Stimulated activated CD4-positive, alpha-beta T cell treated with anti-CD3 and anti-CD28 coated beads, Interleukin-2, amount 100 ng/mL, for 48 hours (primary cell): ENCODE measurements around the gene KIAA1671.

Experiments used
- DNase-seq, 2 donors: peaks; one replicate each; pipeline ENCODE4 v3.0.0-alpha.2; 2020

The KIAA1671 gene

GRCh38 chr22:25096638-25097405 is 144.3 kb downstream of the KIAA1671 start:
- DNase-seq = no peak

- no peak for DNase-seq
These were observed 146.0 kb downstream of the KIAA1671 start for GRCh38 chr22:25098445-25099081.

GRCh38 chr22:25099202-25099601 is 146.7 kb downstream of the KIAA1671 start:
- no peak for DNase-seq

GRCh38 chr22:25100402-25100801 is 147.9 kb downstream of the KIAA1671 start:
- no peak for DNase-seq

GRCh38 chr22:25100948-25101347 is 148.4 kb downstream of the KIAA1671 start:
- no peak for DNase-seq

GRCh38 chr22:25101501-25101900 is 149.0 kb downstream of the KIAA1671 start:
- no peak for DNase-seq

- DNase-seq = no peak
These were observed 149.5 kb downstream of the KIAA1671 start for GRCh38 chr22:25101986-25102385.

GRCh38 chr22:25102722-25103121 is 150.2 kb downstream of the KIAA1671 start:
- DNase-seq = no peak

GRCh38 chr22:25104367-25104766 is 151.9 kb downstream of the KIAA1671 start:
- DNase-seq = no peak

GRCh38 chr22:25105817-25106650 is 153.5 kb downstream of the KIAA1671 start:
- no peak for DNase-seq

GRCh38 chr22:25109878-25110595 is 157.5 kb downstream of the KIAA1671 start:
- no peak for DNase-seq

GRCh38 chr22:25110596-25110845 is 158.0 kb downstream of the KIAA1671 start:
- no peak for DNase-seq

GRCh38 chr22:25110846-25111578 is 158.5 kb downstream of the KIAA1671 start:
- peak; percentile 15 to 29 for DNase-seq

- DNase-seq = no peak
These were observed 159.3 kb downstream of the KIAA1671 start for GRCh38 chr22:25111579-25112517.

GRCh38 chr22:25112538-25113253 is 160.2 kb downstream of the KIAA1671 start:
- no peak for DNase-seq

- no peak for DNase-seq
These were observed 160.8 kb downstream of the KIAA1671 start for GRCh38 chr22:25113316-25113721.

- DNase-seq = no peak
These were observed 162.2 kb downstream of the KIAA1671 start for GRCh38 chr22:25114369-25115362.

- no peak for DNase-seq
These were observed 167.1 kb downstream of the KIAA1671 start for GRCh38 chr22:25119609-25120008.

GRCh38 chr22:25120093-25120561 is 167.6 kb downstream of the KIAA1671 start:
- DNase-seq = no peak
